SU-DHL-6 (cell line): ENCODE results near the gene DUS4L.

Source experiments
- H2AFZ ChIP-seq: fragments of 200-600 bp; sonication (generic); 2 replicates; pipeline ENCODE4 v1.6.1; 2014; ENCODE audit warnings: low read depth, mild to moderate bottlenecking, moderate library complexity, mixed read lengths, antibody characterized with exemption, low read length; ENCODE audit not compliant: severe bottlenecking
- H3F3A ChIP-seq: fragments of 200-600 bp; shearing (Covaris generic); 2 replicates; pipeline ENCODE4 v1.6.0; 2016; ENCODE audit warnings: antibody characterized with exemption, mild to moderate bottlenecking; ENCODE audit not compliant: insufficient read depth
- H3K27ac ChIP-seq: fragments of 200-600 bp; sonication (generic); 2 replicates; pipeline ENCODE4 v1.5.1; 2016; ENCODE audit warnings: low read depth, mild to moderate bottlenecking, low read length, moderate library complexity, mixed read lengths
- H3K27me3 ChIP-seq: fragments of 200-600 bp; sonication (generic), shearing (Covaris generic); 2 replicates; pipeline ENCODE4 v1.6.0; 2014; ENCODE audit warnings: mild to moderate bottlenecking, low read length
- H3K36me3 ChIP-seq: fragments of 200-600 bp; sonication (generic); 2 replicates; pipeline ENCODE4 v1.6.1; 2014; ENCODE audit warnings: mild to moderate bottlenecking, low read length, mixed read lengths
- H3K4me2 ChIP-seq: fragments of 300-600, 200-600 bp; shearing (Covaris generic), sonication (generic); 2 replicates; pipeline ENCODE4 v1.6.0; 2014; ENCODE audit warnings: low read length, low read depth, mild to moderate bottlenecking; ENCODE audit not compliant: poor library complexity, severe bottlenecking
- H3K4me3 ChIP-seq: fragments of 200-600 bp; sonication (generic); 2 replicates; pipeline ENCODE4 v1.5.1; 2014; ENCODE audit warnings: antibody characterized with exemption, low read length, mild to moderate bottlenecking, mixed read lengths; ENCODE audit not compliant: insufficient read depth, poor library complexity, severe bottlenecking
- H3K79me2 ChIP-seq: fragments of 200-600 bp; sonication (generic); 2 replicates; pipeline ENCODE4 v1.6.1; 2014; ENCODE audit warnings: mild to moderate bottlenecking, low read length, moderate library complexity; ENCODE audit not compliant: insufficient read depth
- H3K9ac ChIP-seq: fragments of 200-600 bp; sonication (generic); 2 replicates; pipeline ENCODE4 v1.7.0; 2014; ENCODE audit warnings: mild to moderate bottlenecking, low read length
- H3K9me2 ChIP-seq: fragments of 200-600 bp; sonication (generic); replicated peaks from 2 replicates; pipeline ENCODE4 v1.6.1; 2014; ENCODE audit warnings: low read length; ENCODE audit not compliant: insufficient read depth
- H3K9me3 ChIP-seq: fragments of 200-600 bp; sonication (generic); 2 replicates; pipeline ENCODE4 v1.6.1; 2014; ENCODE audit warnings: low read length, mixed read lengths; ENCODE audit not compliant: insufficient read depth
- H4K20me1 ChIP-seq: fragments of 200-600 bp; sonication (generic); 2 replicates; pipeline ENCODE4 v1.6.1; 2014; ENCODE audit warnings: low read depth, mild to moderate bottlenecking, antibody characterized with exemption, low read length, moderate library complexity, mixed read lengths
- CTCF ChIP-seq: fragments of 200-600 bp; sonication (generic); IDR thresholded peaks from one replicate; pipeline ENCODE4 v1.5.1; 2017; ENCODE audit warnings: antibody characterized with exemption, mild to moderate bottlenecking, low read length, moderate library complexity; ENCODE audit not compliant: insufficient read depth, poor library complexity, severe bottlenecking
- EZH2phosphoT487 ChIP-seq: fragments of 200-600 bp; sonication (generic), shearing (Covaris generic); conservative IDR thresholded peaks from 2 replicates; pipeline ENCODE4 v1.6.1; 2018; ENCODE audit warnings: mild to moderate bottlenecking, antibody characterized with exemption, low read length, moderate library complexity, mixed read lengths

Gene DUS4L

GRCh38 chr7:107591421-107591820 lies 27.6 kb downstream of the DUS4L start:
- Histone ChIP-seq H2AFZ (no peak overlapping the region), H3K27me3 (no peaks in the 10 kb centered on the region), H3K9me2 (no peaks in the 10 kb centered on the region), H3K4me3 (no peak overlapping the region), H3F3A (no peaks in the 10 kb centered on the region), H3K9ac (no peak overlapping the region), H4K20me1 (peaks cover 9% of the 10 kb centered on the region; the same call in 1 of the 2 replicates), H3K9me3 (no peaks in the 10 kb centered on the region), H3K4me2 (no peak overlapping the region), H3K27ac (no peak overlapping the region), H3K79me2 (no peaks in the 10 kb centered on the region), H3K36me3 (peaks cover 4% of the 10 kb centered on the region; the same call in 1 of the 2 replicates)
- TF ChIP-seq CTCF (no peak), EZH2phosphoT487 (no peak)

- Histone ChIP-seq H3K4me2 (no peak overlapping the region), H4K20me1 (peaks cover 8% of the 10 kb centered on the region; the same call in 1 of the 2 replicates), H3K79me2 (no peaks in the 10 kb centered on the region), H2AFZ (no peak overlapping the region), H3K9me2 (no peaks in the 10 kb centered on the region), H3K9me3 (no peaks in the 10 kb centered on the region), H3K27ac (no peak overlapping the region), H3F3A (no peaks in the 10 kb centered on the region), H3K27me3 (no peaks in the 10 kb centered on the region), H3K4me3 (no peak overlapping the region), H3K9ac (no peak overlapping the region), H3K36me3 (no peaks in the 10 kb centered on the region; the same call in 1 of the 2 replicates)
- no peak for TF ChIP-seq CTCF
These were observed 28.7 kb downstream of the DUS4L start for GRCh38 chr7:107592361-107593024.

GRCh38 chr7:107593025-107593410 lies 29.2 kb downstream of the DUS4L start:
- Histone ChIP-seq H4K20me1 (0 out of 2 replicates have a peak, but pooled peaks cover 3% of the 10 kb centered on the region), H3K4me2 (no peak overlapping the region), H3K9ac (no peak overlapping the region), H3K4me3 (no peak overlapping the region), H3K27ac (no peak overlapping the region), H3K36me3 (peaks cover 3% of the 10 kb centered on the region; the same call in 1 of the 2 replicates), H3F3A (no peaks in the 10 kb centered on the region), H3K79me2 (no peaks in the 10 kb centered on the region), H3K9me3 (no peaks in the 10 kb centered on the region), H3K27me3 (no peaks in the 10 kb centered on the region), H3K9me2 (no peaks in the 10 kb centered on the region), H2AFZ (no peak overlapping the region)
- no peak for TF ChIP-seq CTCF
- no peak for TF ChIP-seq EZH2phosphoT487
